Peyer's patch (tissue), 4 donors: ENCODE data around the gene CLDN9. TPM values are rescaled to one million over a fixed set of nuclear protein-coding genes. Genes with fewer than 3 reads are reported as not detected.
A peak's percentile ranks its signal among the peaks of the same experiment; 100 is the strongest.

ENCODE experiments used
- DNase-seq, 3 donors: peaks; one replicate each; pipeline ENCODE4 v3.0.0-alpha.2; 2017 to 2019
- H3K27ac ChIP-seq, 4 donors: fragments of 200-600 bp; sonication (generic); one replicate each; pipeline ENCODE4 v1.5.1; 2016 to 2019
- H3K27me3 ChIP-seq, 2 donors: fragments of 200-600 bp; sonication (generic); one replicate each; pipeline ENCODE4 v1.5.1; 2019
- H3K36me3 ChIP-seq, 3 donors: fragments of 200-600 bp; sonication (generic); one replicate each; pipeline ENCODE4 v1.5.1; 2016 to 2019
- H3K4me1 ChIP-seq, 4 donors: fragments of 200-600 bp; sonication (generic); one replicate each; pipeline ENCODE4 v1.5.1; 2016 to 2019
- H3K4me3 ChIP-seq, 4 donors: fragments of 200-600 bp; sonication (generic); 1 replicate in 3 of 4; 2 replicates in 1 of 4; pipeline ENCODE4 v1.5.1; 2016 to 2019; ENCODE audit warnings: mild to moderate bottlenecking in 1 of 4
- H3K9me3 ChIP-seq, 4 donors: fragments of 200-600 bp; sonication (generic); one replicate each; pipeline ENCODE4 v1.5.1; 2016 to 2019; ENCODE audit warnings: mild to moderate bottlenecking in 1 of 4
- CTCF ChIP-seq, 6 experiments: fragments of 450-650 bp in 4 of 6; fragments of 200-600 bp in 2 of 6; sonication (generic) in 1 of 6; IDR thresholded peaks; one replicate each; pipeline ENCODE4 v1.5.1; 2017 to 2019; ENCODE audit warnings: antibody characterized with exemption in 6 of 6, mild to moderate bottlenecking in 3 of 6, moderate library complexity in 1 of 6
- POLR2A ChIP-seq, 2 donors: fragments of 450-650 bp; IDR thresholded peaks; one replicate each; pipeline ENCODE4 v1.5.1; 2017; ENCODE audit warnings: antibody characterized with exemption in 2 of 2, mild to moderate bottlenecking in 2 of 2, moderate library complexity in 2 of 2
- total RNA-seq, 4 donors: library from RNA; depleted of rRNA; stranded (reverse); fragments of >200 nt; gene quantifications; one replicate each; pipeline ENCODE4 v1.1.0, GENCODE V29; 2016

Gene CLDN9
- total RNA-seq, 4 donors from 2014 or later = 0.76 to 2.5 (median 1.2) TPM

- Histone ChIP-seq H3K27me3 (peaks cover 0 to 12% of the 10 kb centered on the region in 2 donors), H3K4me1 (peaks cover 0 to 44% (median 7%) of the 10 kb centered on the region in 4 donors), H3K27ac (peak overlapping the region in 3 of 4 donors; percentile 74 to 79 (median 77)), H3K9me3 (no peaks in the 10 kb centered on the region), H3K36me3 (no peaks in the 10 kb centered on the region), H3K4me3 (peak overlapping the region; percentile 4 to 68 (median 48))
- TF ChIP-seq CTCF (IDR thresholded peaks at IDR 0.05) (no peak), POLR2A (IDR thresholded peaks at IDR 0.05) (no peak)
- peak in 1 of 3 donors; percentile 78 for DNase-seq
Observed at GRCh38 chr16:3035972-3036725, 23.4 kb downstream of the CLDN9 start.

GRCh38 chr16:3036726-3037315, 24.1 kb downstream of the CLDN9 start, which contains the start of gene BICDL2:
Gene BICDL2, minus strand, starts transcription at chr16:3036944. Its CDS starts 1,448 bp downstream, at chr16:3035496.
- no peak for TF ChIP-seq CTCF (IDR thresholded peaks at IDR 0.05)
- TF ChIP-seq POLR2A (IDR thresholded peaks at IDR 0.05) = peak; percentile 25 to 69
- Histone ChIP-seq H3K4me1 (peaks cover 0 to 43% (median 7%) of the 10 kb centered on the region in 4 donors), H3K9me3 (no peaks in the 10 kb centered on the region), H3K36me3 (no peaks in the 10 kb centered on the region), H3K27me3 (peaks cover 0 to 12% of the 10 kb centered on the region in 2 donors), H3K27ac (peak within 1 kb of the TSS in 3 of 4 donors; percentile 74 to 79 (median 77)), H3K4me3 (peak within 1 kb of the TSS; percentile 4 to 68 (median 48))
- DNase-seq = peak in 2 of 3 donors; percentile 84 to 88

GRCh38 chr16:3038256-3038655, 25.5 kb downstream of the CLDN9 start:
- peak overlapping the region in 3 of 4 donors; percentile 46 to 92 (median 69) for H3K27ac ChIP-seq
- H3K27me3 ChIP-seq = peaks cover 0 to 12% of the 10 kb centered on the region in 2 donors
- H3K9me3 ChIP-seq = no peaks in the 10 kb centered on the region
- H3K4me1 ChIP-seq = peaks cover 0 to 29% (median 7%) of the 10 kb centered on the region in 4 donors
- no peak overlapping the region for H3K4me3 ChIP-seq
- TF ChIP-seq POLR2A (IDR thresholded peaks at IDR 0.05) (peak in 1 of 2 donors; percentile 29), CTCF (IDR thresholded peaks at IDR 0.05) (no peak)
- H3K36me3 ChIP-seq = no peaks in the 10 kb centered on the region
- peak in 1 of 3 donors; percentile 76 for DNase-seq

GRCh38 chr16:3038896-3039295, 26.2 kb downstream of the CLDN9 start:
- DNase-seq = peak in 2 of 3 donors; percentile 81 to 88
- Histone ChIP-seq H3K27ac (peak overlapping the region in 3 of 4 donors; percentile 46 to 92 (median 69)), H3K27me3 (peaks cover 0 to 13% of the 10 kb centered on the region in 2 donors), H3K4me1 (peaks cover 0 to 28% (median 7%) of the 10 kb centered on the region in 4 donors), H3K9me3 (no peaks in the 10 kb centered on the region), H3K4me3 (no peak overlapping the region), H3K36me3 (no peaks in the 10 kb centered on the region)
- TF ChIP-seq CTCF (IDR thresholded peaks at IDR 0.05) (no peak), POLR2A (IDR thresholded peaks at IDR 0.05) (peak; percentile 34 to 58)

GRCh38 chr16:3042376-3042775, 29.7 kb downstream of the CLDN9 start:
- H3K4me1 ChIP-seq = peaks cover 5 to 39% (median 18%) of the 10 kb centered on the region in 4 donors
- DNase-seq = no peak
- no peak overlapping the region for H3K27ac ChIP-seq
- TF ChIP-seq CTCF (IDR thresholded peaks at IDR 0.05) (no peak), POLR2A (IDR thresholded peaks at IDR 0.05) (no peak)
- H3K27me3 ChIP-seq = peaks cover 0 to 35% of the 10 kb centered on the region in 2 donors
- no peaks in the 10 kb centered on the region for H3K36me3 ChIP-seq
- no peaks in the 10 kb centered on the region for H3K9me3 ChIP-seq
- H3K4me3 ChIP-seq = no peak overlapping the region
